Measurements from ENCODE around the gene SP8.

- no peak for TF ChIP-seq POLR2A (IDR thresholded peaks at IDR 0.05)
- TF ChIP-seq CTCF (IDR thresholded peaks at IDR 0.05) = no peak
Measured at GRCh38 chr7:20799566-20800366, 13.1 kb upstream of the SP8 start.

Data from testis (tissue), 2 donors.